ENCODE data around the gene CDKN2B-AS1. TPM values are rescaled to one million over a fixed set of nuclear protein-coding genes. Genes with fewer than 3 reads are reported as not detected.
A peak's percentile ranks its signal among the peaks of the same experiment; 100 is the strongest.

The CDKN2B-AS1 gene
- total and polyA plus RNA-seq, 2 experiments from 2014 or later: 0.14 TPM; not detected in 1

DNA sequence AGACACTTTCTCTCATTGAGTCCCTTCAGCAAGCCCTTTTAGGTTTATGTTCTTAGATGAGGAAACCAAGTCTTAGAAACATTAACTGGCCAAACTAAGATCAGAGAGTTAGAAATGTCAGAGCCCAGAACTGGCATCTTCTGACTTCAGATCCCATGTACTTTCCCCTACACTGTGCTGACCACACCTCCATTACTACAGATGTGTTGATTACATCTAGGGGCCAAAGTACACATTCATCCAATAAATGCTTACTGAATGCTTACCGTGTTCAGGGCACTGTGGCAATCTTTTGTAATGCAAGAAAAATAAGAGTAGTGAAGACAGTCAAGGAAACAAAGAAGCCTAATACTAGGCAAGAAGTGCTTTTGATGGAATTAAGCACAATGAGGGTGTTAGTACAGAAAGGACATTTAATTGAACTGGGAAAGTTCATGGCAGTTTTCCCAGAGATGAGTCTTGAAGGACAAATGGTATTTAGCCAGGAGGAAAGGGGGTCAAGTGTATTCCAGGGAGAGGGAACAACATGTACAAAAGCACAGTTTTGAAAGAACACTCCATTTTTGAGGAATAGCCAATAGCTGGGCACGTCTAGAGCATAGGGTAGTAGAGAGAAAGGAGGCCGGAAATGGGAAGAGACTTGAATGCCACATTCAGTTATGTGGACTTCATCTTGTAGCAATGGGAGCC is 104.2 kb downstream of the CDKN2B-AS1 start (continued):
- TF ChIP-seq, protein P1, sequence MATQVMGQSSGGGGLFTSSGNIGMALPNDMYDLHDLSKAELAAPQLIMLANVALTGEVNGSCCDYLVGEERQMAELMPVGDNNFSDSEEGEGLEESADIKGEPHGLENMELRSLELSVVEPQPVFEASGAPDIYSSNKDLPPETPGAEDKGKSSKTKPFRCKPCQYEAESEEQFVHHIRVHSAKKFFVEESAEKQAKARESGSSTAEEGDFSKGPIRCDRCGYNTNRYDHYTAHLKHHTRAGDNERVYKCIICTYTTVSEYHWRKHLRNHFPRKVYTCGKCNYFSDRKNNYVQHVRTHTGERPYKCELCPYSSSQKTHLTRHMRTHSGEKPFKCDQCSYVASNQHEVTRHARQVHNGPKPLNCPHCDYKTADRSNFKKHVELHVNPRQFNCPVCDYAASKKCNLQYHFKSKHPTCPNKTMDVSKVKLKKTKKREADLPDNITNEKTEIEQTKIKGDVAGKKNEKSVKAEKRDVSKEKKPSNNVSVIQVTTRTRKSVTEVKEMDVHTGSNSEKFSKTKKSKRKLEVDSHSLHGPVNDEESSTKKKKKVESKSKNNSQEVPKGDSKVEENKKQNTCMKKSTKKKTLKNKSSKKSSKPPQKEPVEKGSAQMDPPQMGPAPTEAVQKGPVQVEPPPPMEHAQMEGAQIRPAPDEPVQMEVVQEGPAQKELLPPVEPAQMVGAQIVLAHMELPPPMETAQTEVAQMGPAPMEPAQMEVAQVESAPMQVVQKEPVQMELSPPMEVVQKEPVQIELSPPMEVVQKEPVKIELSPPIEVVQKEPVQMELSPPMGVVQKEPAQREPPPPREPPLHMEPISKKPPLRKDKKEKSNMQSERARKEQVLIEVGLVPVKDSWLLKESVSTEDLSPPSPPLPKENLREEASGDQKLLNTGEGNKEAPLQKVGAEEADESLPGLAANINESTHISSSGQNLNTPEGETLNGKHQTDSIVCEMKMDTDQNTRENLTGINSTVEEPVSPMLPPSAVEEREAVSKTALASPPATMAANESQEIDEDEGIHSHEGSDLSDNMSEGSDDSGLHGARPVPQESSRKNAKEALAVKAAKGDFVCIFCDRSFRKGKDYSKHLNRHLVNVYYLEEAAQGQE (IDR thresholded peaks at IDR 0.05; ENCODE audit: unreplicated experiment): no peak
- TF ChIP-seq, protein P2, sequence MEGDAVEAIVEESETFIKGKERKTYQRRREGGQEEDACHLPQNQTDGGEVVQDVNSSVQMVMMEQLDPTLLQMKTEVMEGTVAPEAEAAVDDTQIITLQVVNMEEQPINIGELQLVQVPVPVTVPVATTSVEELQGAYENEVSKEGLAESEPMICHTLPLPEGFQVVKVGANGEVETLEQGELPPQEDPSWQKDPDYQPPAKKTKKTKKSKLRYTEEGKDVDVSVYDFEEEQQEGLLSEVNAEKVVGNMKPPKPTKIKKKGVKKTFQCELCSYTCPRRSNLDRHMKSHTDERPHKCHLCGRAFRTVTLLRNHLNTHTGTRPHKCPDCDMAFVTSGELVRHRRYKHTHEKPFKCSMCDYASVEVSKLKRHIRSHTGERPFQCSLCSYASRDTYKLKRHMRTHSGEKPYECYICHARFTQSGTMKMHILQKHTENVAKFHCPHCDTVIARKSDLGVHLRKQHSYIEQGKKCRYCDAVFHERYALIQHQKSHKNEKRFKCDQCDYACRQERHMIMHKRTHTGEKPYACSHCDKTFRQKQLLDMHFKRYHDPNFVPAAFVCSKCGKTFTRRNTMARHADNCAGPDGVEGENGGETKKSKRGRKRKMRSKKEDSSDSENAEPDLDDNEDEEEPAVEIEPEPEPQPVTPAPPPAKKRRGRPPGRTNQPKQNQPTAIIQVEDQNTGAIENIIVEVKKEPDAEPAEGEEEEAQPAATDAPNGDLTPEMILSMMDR (conservative IDR thresholded peaks at IDR 0.05; ENCODE audit: low read depth in 2 of 2): no peak
- TF ChIP-seq JUNB (IDR thresholded peaks at IDR 0.05; ENCODE audit: unreplicated experiment) (no peak), NANOG (IDR thresholded peaks at IDR 0.05; ENCODE audit: borderline replicate concordance) (no peak), EZH2phosphoT487 (IDR thresholded peaks at IDR 0.05; ENCODE audit: unreplicated experiment) (no peak)
- TF ChIP-seq, protein P3, sequence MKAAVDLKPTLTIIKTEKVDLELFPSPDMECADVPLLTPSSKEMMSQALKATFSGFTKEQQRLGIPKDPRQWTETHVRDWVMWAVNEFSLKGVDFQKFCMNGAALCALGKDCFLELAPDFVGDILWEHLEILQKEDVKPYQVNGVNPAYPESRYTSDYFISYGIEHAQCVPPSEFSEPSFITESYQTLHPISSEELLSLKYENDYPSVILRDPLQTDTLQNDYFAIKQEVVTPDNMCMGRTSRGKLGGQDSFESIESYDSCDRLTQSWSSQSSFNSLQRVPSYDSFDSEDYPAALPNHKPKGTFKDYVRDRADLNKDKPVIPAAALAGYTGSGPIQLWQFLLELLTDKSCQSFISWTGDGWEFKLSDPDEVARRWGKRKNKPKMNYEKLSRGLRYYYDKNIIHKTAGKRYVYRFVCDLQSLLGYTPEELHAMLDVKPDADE (IDR thresholded peaks at IDR 0.05): no peak

DNA sequence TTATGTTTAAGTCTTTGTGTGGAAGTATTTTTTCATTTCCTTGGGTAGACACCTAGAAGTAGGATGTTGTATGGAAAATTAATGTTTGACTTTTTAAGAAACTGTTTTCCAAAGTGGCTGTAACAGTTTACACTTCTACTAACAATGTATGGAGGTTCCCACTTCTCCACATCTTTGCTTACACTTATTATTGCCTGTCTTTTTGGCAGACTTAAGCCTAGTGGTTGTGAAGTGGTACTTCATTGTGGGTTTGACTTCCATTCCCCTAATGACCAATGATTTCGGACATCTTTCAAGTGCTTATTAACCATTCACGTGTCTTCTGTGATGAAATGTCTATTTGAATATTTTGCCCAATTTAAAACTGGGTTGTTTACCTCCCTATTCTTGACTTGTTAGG is 106.0 kb downstream of the CDKN2B-AS1 start:
- peaks cover 22% of the 10 kb centered on the region; the same call in 2 of the 3 replicates for H3K4me1 Mint-ChIP-seq
- no peak overlapping the region for H2AFZ ChIP-seq
- no peaks in the 10 kb centered on the region for H3K36me3 ChIP-seq (ENCODE audit: insufficient read depth)
- peaks cover 20% of the 10 kb centered on the region for H3K4me1 ChIP-seq (ENCODE audit: insufficient read depth)
- H3K79me2 ChIP-seq (replicated peaks; ENCODE audit: insufficient read depth): no peaks in the 10 kb centered on the region
- TF ChIP-seq EZH2 (IDR thresholded peaks at IDR 0.05; ENCODE audit: low read depth, unreplicated experiment): no peak
- TF ChIP-seq, protein P2 (conservative IDR thresholded peaks at IDR 0.05; ENCODE audit: low read depth in 2 of 2): peak in 1 of 2 experiments; percentile 50; a peak in 3 of 4 replicates
- no peaks in the 10 kb centered on the region for H3K36me3 Mint-ChIP-seq (ENCODE audit: low read depth)
- H3K9me3 Mint-ChIP-seq: no peaks in the 10 kb centered on the region
- H3K27me3 Mint-ChIP-seq (ENCODE audit: insufficient read depth, low read depth, poor library complexity): peaks cover 2% of the 10 kb centered on the region
- no peak overlapping the region for H3K4me2 ChIP-seq
- DNase-seq (ENCODE audit: low spot score) (peak; percentile 60), ATAC-seq (peak; percentile 25)
- no peak overlapping the region for H3K27ac Mint-ChIP-seq
- no peak overlapping the region for H3K4me3 Mint-ChIP-seq
- H3K4me3 ChIP-seq: no peak overlapping the region
- no peaks in the 10 kb centered on the region for H3K27me3 ChIP-seq (ENCODE audit: insufficient read depth)
- no peaks in the 10 kb centered on the region for H3K9me2 ChIP-seq (ENCODE audit: insufficient read depth)
- no peak overlapping the region for H3K27ac ChIP-seq (ENCODE audit: low read depth)
- H3F3A ChIP-seq (replicated peaks; ENCODE audit: low read depth): no peaks in the 10 kb centered on the region
- no peaks in the 10 kb centered on the region for H4K20me1 ChIP-seq (replicated peaks; ENCODE audit: insufficient read depth)

All from GM23338 (cell line).